Upper lobe of left lung (tissue), 6 donors: ENCODE results near the gene SORCS1. TPM values are rescaled to one million over a fixed set of nuclear protein-coding genes. Genes with fewer than 3 reads are reported as not detected.
A peak's percentile ranks its signal among the peaks of the same experiment; 100 is the strongest.

Experiments
- ATAC-seq, 2 donors: fragments of 200-7000 bp; cut with Tn5 transposase; one replicate each; pipeline ENCODE4 v1.9.1; 2022; ENCODE audit warnings: mild to moderate bottlenecking in 2 of 2, moderate library complexity in 2 of 2; ENCODE audit not compliant: low FRiP score in 2 of 2
- DNase-seq, 2 donors: peaks; one replicate each; pipeline ENCODE4 v3.0.0-alpha.2; 2019 to 2020
- H3K27ac ChIP-seq, 4 donors: fragments of 200-600 bp; sonication (generic); one replicate each; pipeline ENCODE4 v1.5.1; 2016 to 2019
- H3K27me3 ChIP-seq, 4 donors: fragments of 200-600 bp; sonication (generic); one replicate each; pipeline ENCODE4 v1.5.1; 2017 to 2019
- H3K36me3 ChIP-seq, 4 donors: fragments of 200-600 bp; sonication (generic); one replicate each; pipeline ENCODE4 v1.5.1; 2016 to 2019
- H3K4me1 ChIP-seq, 4 donors: fragments of 200-600 bp; sonication (generic); one replicate each; pipeline ENCODE4 v1.5.1; 2018 to 2019
- H3K4me3 ChIP-seq, 4 donors: fragments of 200-600 bp; sonication (generic); one replicate each; pipeline ENCODE4 v1.5.1; 2017 to 2019; ENCODE audit warnings: mild to moderate bottlenecking in 2 of 4, moderate library complexity in 1 of 4
- H3K9me3 ChIP-seq, 4 donors: fragments of 200-600 bp; sonication (generic); one replicate each; pipeline ENCODE4 v1.5.1; 2018 to 2019
- CTCF ChIP-seq, 6 experiments: fragments of 450-650 bp in 4 of 6; fragments of 200-600 bp in 2 of 6; sonication (generic) in 2 of 6; IDR thresholded peaks; one replicate each; pipeline ENCODE4 v1.5.1; 2016 to 2019; ENCODE audit warnings: antibody characterized with exemption in 6 of 6
- EP300 ChIP-seq, 4 donors: sonication (generic); formaldehyde crosslinking; IDR thresholded peaks; one replicate each; pipeline ENCODE4 v1.5.1; 2017; ENCODE audit warnings: antibody characterized with exemption in 4 of 4, control low read depth in 2 of 4
- POLR2A ChIP-seq, 4 donors: fragments of 450-650 bp; IDR thresholded peaks; one replicate each; pipeline ENCODE4 v1.5.1; 2016 to 2017; ENCODE audit warnings: antibody characterized with exemption in 4 of 4, mild to moderate bottlenecking in 2 of 4
- POLR2AphosphoS5 ChIP-seq, 2 donors: sonication (generic); formaldehyde crosslinking; IDR thresholded peaks; one replicate each; pipeline ENCODE4 v1.5.1; 2017; ENCODE audit warnings: antibody characterized with exemption in 2 of 2
- WGBS, 2 donors: methylation state at CpG; one replicate each; pipeline ENCODE4 v1.1.5; 2017 to 2018; 5-methylcytosine and 5-hydroxymethylcytosine counted together
- total RNA-seq, 6 donors: library from RNA; depleted of rRNA in 4 of 6; stranded (reverse); fragments of >200 nt in 4 of 6; gene quantifications; one replicate each; pipeline versions ENCODE4 v1.1.0 to v1.2.1, GENCODE V29; 2016 to 2021
- donor health status: DM: no; HTN: no; CAD: no; lungs with moderate emphysema.
- donor health status: DM: no; HTN: yes; CAD: no; lungs with severe emphysema.

SORCS1 gene
- total RNA-seq, 6 donors from 2014 or later, result 0.10 to 0.77 (median 0.10) TPM; not detected in 3

- H3K27me3 ChIP-seq, result no peaks in the 10 kb centered on the region
- H3K27ac ChIP-seq, result no peak overlapping the region
- TF ChIP-seq POLR2AphosphoS5 (IDR thresholded peaks at IDR 0.05) (no peak), POLR2A (IDR thresholded peaks at IDR 0.05) (no peak), CTCF (IDR thresholded peaks at IDR 0.05) (no peak), EP300 (IDR thresholded peaks at IDR 0.05) (no peak)
- ATAC-seq (no peak), DNase-seq (no peak)
- no peak overlapping the region for H3K4me3 ChIP-seq
- WGBS, 2 donors, result 83 to 85% methylated on average over 1 of the region's 1 CpG
- no peaks in the 10 kb centered on the region for H3K36me3 ChIP-seq
- H3K9me3 ChIP-seq, result no peaks in the 10 kb centered on the region
- H3K4me1 ChIP-seq, result no peaks in the 10 kb centered on the region
Observed at GRCh38 chr10:106804992-106805582, 359.4 kb downstream of the SORCS1 start.

GRCh38 chr10:106802949-106803348 is 361.6 kb downstream of the SORCS1 start:
- H3K27me3 ChIP-seq, result no peaks in the 10 kb centered on the region
- H3K36me3 ChIP-seq, result no peaks in the 10 kb centered on the region
- DNase-seq, result no peak
- 89 to 95% methylated on average over 4 of the region's 4 CpGs for WGBS, 2 donors
- no peak for ATAC-seq
- H3K27ac ChIP-seq, result no peak overlapping the region
- no peaks in the 10 kb centered on the region for H3K9me3 ChIP-seq
- H3K4me3 ChIP-seq, result no peak overlapping the region
- H3K4me1 ChIP-seq, result no peaks in the 10 kb centered on the region
- TF ChIP-seq CTCF (IDR thresholded peaks at IDR 0.05) (no peak), POLR2AphosphoS5 (IDR thresholded peaks at IDR 0.05) (no peak), POLR2A (IDR thresholded peaks at IDR 0.05) (no peak), EP300 (IDR thresholded peaks at IDR 0.05) (no peak)

- TF ChIP-seq CTCF (IDR thresholded peaks at IDR 0.05) (no peak), EP300 (IDR thresholded peaks at IDR 0.05) (no peak), POLR2AphosphoS5 (IDR thresholded peaks at IDR 0.05) (no peak), POLR2A (IDR thresholded peaks at IDR 0.05) (no peak)
- no peaks in the 10 kb centered on the region for H3K27me3 ChIP-seq
- no peaks in the 10 kb centered on the region for H3K36me3 ChIP-seq
- WGBS, 2 donors, result 75 to 79% methylated on average over 1 of the region's 1 CpG
- no peaks in the 10 kb centered on the region for H3K9me3 ChIP-seq
- ATAC-seq (peak in 1 of 2 donors; percentile 21), DNase-seq (no peak)
- no peaks in the 10 kb centered on the region for H3K4me1 ChIP-seq
- H3K27ac ChIP-seq, result no peak overlapping the region
- no peak overlapping the region for H3K4me3 ChIP-seq
Observed at GRCh38 chr10:106799776-106800175, 364.7 kb downstream of the SORCS1 start.

- Histone ChIP-seq H3K27me3 (no peaks in the 10 kb centered on the region), H3K27ac (no peak overlapping the region), H3K4me3 (no peak overlapping the region), H3K4me1 (no peaks in the 10 kb centered on the region), H3K36me3 (no peaks in the 10 kb centered on the region), H3K9me3 (no peaks in the 10 kb centered on the region)
- TF ChIP-seq POLR2AphosphoS5 (IDR thresholded peaks at IDR 0.05) (no peak), POLR2A (IDR thresholded peaks at IDR 0.05) (no peak), CTCF (IDR thresholded peaks at IDR 0.05) (peak in 3 of 6 experiments; percentile 35 to 43 (median 37)), EP300 (IDR thresholded peaks at IDR 0.05) (no peak)
- 17 to 20% methylated on average over 4 of the region's 4 CpGs for WGBS, 2 donors
- DNase-seq (peak in 1 of 2 donors; percentile 33), ATAC-seq (peak; percentile 54 to 63)
Observed at GRCh38 chr10:106795619-106796018, 368.9 kb downstream of the SORCS1 start.

- ATAC-seq, result no peak
- Histone ChIP-seq H3K27me3 (no peaks in the 10 kb centered on the region), H3K4me1 (no peaks in the 10 kb centered on the region), H3K4me3 (no peak overlapping the region), H3K9me3 (no peaks in the 10 kb centered on the region), H3K27ac (no peak overlapping the region), H3K36me3 (no peaks in the 10 kb centered on the region)
- no peak for DNase-seq
- TF ChIP-seq POLR2A (IDR thresholded peaks at IDR 0.05) (no peak), POLR2AphosphoS5 (IDR thresholded peaks at IDR 0.05) (no peak), EP300 (IDR thresholded peaks at IDR 0.05) (no peak), CTCF (IDR thresholded peaks at IDR 0.05) (no peak)
- 19 to 30% methylated on average over 1 of the region's 1 CpG for WGBS, 2 donors
Observed at GRCh38 chr10:106793617-106794016, 370.9 kb downstream of the SORCS1 start.
